A549 (cell line): ENCODE results near the gene PSMC5. TPM values are rescaled to one million over a fixed set of nuclear protein-coding genes. Genes with fewer than 3 reads are reported as not detected.
A peak's percentile ranks its signal among the peaks of the same experiment; 100 is the strongest.

Experiments
- ATAC-seq, 2 experiments: fragments of 200-7000 bp in 1 of 2; fragments of >200 bp in 1 of 2; cut with Nextera tagmentation in 1 of 2; cut with Tn5 transposase in 1 of 2; 3 replicates each; pipeline versions ENCODE4 v1.8.0 to v1.9.1; 2018 to 2020; ENCODE audit warnings: mild to moderate bottlenecking in 1 of 2, moderate library complexity in 1 of 2
- CTCF ChIA-PET: fragments of 300-600 bp; sonication (Branson Sonifier 250); formaldehyde crosslinking; extraction: SDS; loops from one replicate; lab custom pipeline; 2021; ENCODE audit warnings: antibody characterized with exemption, inconsistent platforms; lab: Yijun Ruan, JAX
- POLR2A ChIA-PET: fragments of 350-600 bp; formaldehyde crosslinking; extraction: SDS; loops from one replicate; lab custom pipeline; 2021; ENCODE audit warnings: antibody characterized with exemption, inconsistent platforms; lab: Yijun Ruan, JAX
- DNase-seq, 2 experiments: peaks; one replicate each; pipeline versions ENCODE4 v3.0.0 to v3.0.0-alpha.2; 2011 to 2016; ENCODE audit warnings: low read depth in 1 of 2, low spot score in 1 of 2
- FAIRE-seq: peaks from 2 replicates; lab custom pipeline; 2011; peaks lifted over from hg19 to GRCh38; lab: Jason Lieb, UNC
- H3K27ac ChIP-seq, 2 experiments: fragments of >200 bp; sonication (Bioruptor Twin); formaldehyde crosslinking; 3 replicates each; pipeline ENCODE4 v1.5.1; 2016 to 2017
- H3K4me1 ChIP-seq: fragments of >200 bp; sonication (Bioruptor Twin); formaldehyde crosslinking; 3 replicates; pipeline ENCODE4 v1.6.1; 2016
- H3K4me2 ChIP-seq: fragments of >200 bp; sonication (Bioruptor Twin); formaldehyde crosslinking; 3 replicates; pipeline ENCODE4 v1.6.1; 2016
- H3K4me3 ChIP-seq: fragments of >200 bp; sonication (Bioruptor Twin); formaldehyde crosslinking; 3 replicates; pipeline ENCODE4 v1.5.1; 2016
- H3K9me3 ChIP-seq: fragments of >200 bp; sonication (Bioruptor Twin); formaldehyde crosslinking; 3 replicates; pipeline ENCODE4 v1.6.1; 2016
- BHLHE40 ChIP-seq: IDR thresholded peaks from 2 replicates; pipeline ENCODE4 v1.6.1; 2012; ENCODE audit warnings: low read depth, low read length, inconsistent platforms
- CBX2 ChIP-seq: fragments of 200-600 bp; sonication (generic); IDR thresholded peaks from 2 replicates; pipeline ENCODE4 v1.6.1; 2016; ENCODE audit warnings: low read depth, mild to moderate bottlenecking, borderline replicate concordance
- CBX8 ChIP-seq: fragments of 200-600 bp; sonication (generic); IDR thresholded peaks from 2 replicates; pipeline ENCODE4 v1.6.1; 2016
- EHF ChIP-seq: fragments of 250-450 bp; sonication (Bioruptor Pico); IDR thresholded peaks from 2 replicates; pipeline ENCODE4 v1.5.0; 2020; ENCODE audit warnings: mild to moderate bottlenecking
- EP300 ChIP-seq, 2 experiments: fragments of >200 bp; sonication (Bioruptor Twin); formaldehyde crosslinking; IDR thresholded peaks; 2 replicates in 1 of 2; 3 replicates in 1 of 2; pipeline ENCODE4 v1.6.1; 2016 to 2017
- ESRRA ChIP-seq: fragments of 150-350 bp; IDR thresholded peaks from 2 replicates; pipeline ENCODE4 v1.6.1; 2014; ENCODE audit warnings: mild to moderate bottlenecking, low read length, borderline replicate concordance
- FOSL2 ChIP-seq, 2 experiments: fragments of 450-650 bp in 1 of 2; fragments of >200 bp in 1 of 2; sonication (Bioruptor Twin) in 1 of 2; formaldehyde crosslinking; IDR thresholded peaks; 2 replicates each; pipeline versions ENCODE4 v1.5.0 to v1.6.1; 2016 to 2020; ENCODE audit warnings: mild to moderate bottlenecking in 1 of 2, moderate library complexity in 1 of 2
- HDAC2 ChIP-seq: fragments of 200-600 bp; sonication (generic); IDR thresholded peaks from 2 replicates; pipeline ENCODE4 v1.6.1; 2016
- HOXA7 ChIP-seq: fragments of 250-450 bp; sonication (Bioruptor Pico); IDR thresholded peaks from 2 replicates; pipeline ENCODE4 v1.5.0; 2020; ENCODE audit warnings: mild to moderate bottlenecking, moderate library complexity
- HOXB13 ChIP-seq: fragments of 250-450 bp; sonication (Bioruptor Pico); IDR thresholded peaks from 2 replicates; pipeline ENCODE4 v1.5.0; 2020; ENCODE audit warnings: low read depth, mild to moderate bottlenecking, moderate library complexity
- HOXB5 ChIP-seq: fragments of 250-450 bp; sonication (Bioruptor Pico); IDR thresholded peaks from 2 replicates; pipeline ENCODE4 v1.5.0; 2020; ENCODE audit warnings: mild to moderate bottlenecking, moderate library complexity
- JUN ChIP-seq, 2 experiments: fragments of >200 bp; sonication (Bioruptor Twin); formaldehyde crosslinking; IDR thresholded peaks; 2 replicates in 1 of 2; 3 replicates in 1 of 2; pipeline ENCODE4 v1.6.1; 2016 to 2017
- JUNB ChIP-seq: fragments of >200 bp; sonication (Bioruptor Twin); formaldehyde crosslinking; IDR thresholded peaks from 2 replicates; pipeline ENCODE4 v1.6.1; 2016
- KDM1A ChIP-seq: fragments of 200-600 bp; sonication (generic); IDR thresholded peaks from 2 replicates; pipeline ENCODE4 v1.6.1; 2016; ENCODE audit warnings: low read depth, mild to moderate bottlenecking
- KDM5A ChIP-seq: fragments of 200-600 bp; sonication (generic); IDR thresholded peaks from 2 replicates; pipeline ENCODE4 v1.6.1; 2016; ENCODE audit warnings: antibody characterized with exemption, mild to moderate bottlenecking
- MAFK ChIP-seq: fragments of 450-650 bp; IDR thresholded peaks from 2 replicates; pipeline ENCODE4 v1.6.1; 2014; ENCODE audit not compliant: partially characterized antibody
- MYC ChIP-seq: IDR thresholded peaks from 2 replicates; pipeline ENCODE4 v1.6.1; 2012; ENCODE audit warnings: mild to moderate bottlenecking, inconsistent platforms, low read length, improper control_type of control experiment, borderline replicate concordance
- NPAS2 ChIP-seq: fragments of 250-450 bp; sonication (Bioruptor Pico); IDR thresholded peaks from 2 replicates; pipeline ENCODE4 v1.8.0; 2022; ENCODE audit warnings: mild to moderate bottlenecking, moderate library complexity, borderline replicate concordance
- NR3C1 ChIP-seq: fragments of >200 bp; sonication (Bioruptor Twin); formaldehyde crosslinking; IDR thresholded peaks from 3 replicates; pipeline ENCODE4 v1.6.1; 2017
- PHF8 ChIP-seq: fragments of 200-600 bp; sonication (generic); IDR thresholded peaks from 2 replicates; pipeline ENCODE4 v1.6.1; 2016; ENCODE audit warnings: low read depth, mild to moderate bottlenecking, antibody characterized with exemption, moderate library complexity, borderline replicate concordance
- POLR2A ChIP-seq: IDR thresholded peaks from 2 replicates; pipeline ENCODE4 v1.6.1; 2012; ENCODE audit warnings: mild to moderate bottlenecking, low read length
- RAD21 ChIP-seq, 2 experiments: fragments of >200 bp in 1 of 2; sonication (Bioruptor Twin) in 1 of 2; formaldehyde crosslinking in 1 of 2; IDR thresholded peaks in 1 of 2; conservative IDR thresholded peaks in 1 of 2; 2 replicates in 1 of 2; 3 replicates in 1 of 2; pipeline ENCODE4 v1.6.1; 2012 to 2018; ENCODE audit warnings: inconsistent platforms in 1 of 2
- RARB ChIP-seq: fragments of 250-450 bp; sonication (Bioruptor Pico); IDR thresholded peaks from 2 replicates; pipeline ENCODE4 v1.8.0; 2021; ENCODE audit warnings: mild to moderate bottlenecking, moderate library complexity
- SMC3 ChIP-seq: fragments of >200 bp; sonication (Bioruptor Twin); formaldehyde crosslinking; IDR thresholded peaks from 3 replicates; pipeline ENCODE4 v1.6.1; 2018; ENCODE audit warnings: inconsistent platforms
- TFCP2L1 ChIP-seq: fragments of 250-450 bp; sonication (Bioruptor Pico); IDR thresholded peaks from 2 replicates; pipeline ENCODE4 v1.5.0; 2021; ENCODE audit warnings: mild to moderate bottlenecking
- ZC3H11A ChIP-seq: fragments of 450-650 bp; IDR thresholded peaks from 2 replicates; pipeline ENCODE4 v1.6.1; 2014; ENCODE audit warnings: antibody characterized with exemption, mild to moderate bottlenecking
- ZFP36 ChIP-seq: fragments of 450-650 bp; IDR thresholded peaks from 2 replicates; pipeline ENCODE4 v1.6.1; 2014; ENCODE audit warnings: borderline replicate concordance; ENCODE audit not compliant: partially characterized antibody
- ZNF302 ChIP-seq: fragments of 250-450 bp; sonication (Bioruptor Pico); IDR thresholded peaks from 2 replicates; pipeline ENCODE4 v1.9.0; 2021; ENCODE audit warnings: inconsistent platforms, mild to moderate bottlenecking, moderate library complexity
- ZSCAN20 ChIP-seq: fragments of 250-450 bp; sonication (Bioruptor Pico); IDR thresholded peaks from 2 replicates; pipeline ENCODE4 v1.8.0; 2022; ENCODE audit warnings: mild to moderate bottlenecking, moderate library complexity
- WGBS: methylation state at CpG from one replicate; pipeline ENCODE4 v1.1.6; 2017; ENCODE audit errors: missing lambda C conversion rate; 5-methylcytosine and 5-hydroxymethylcytosine counted together
- polyA minus RNA-seq: library from RNA; depleted of rRNA, polyadenylated mRNA; stranded (reverse); fragments of >200 nt; gene quantifications from 2 replicates; pipeline ENCODE4 v1.2.3, GENCODE V29; 2011; rRNA and poly(A)+ RNA removed
- polyA plus RNA-seq, 4 experiments: library from polyadenylated mRNA; depleted of rRNA in 3 of 4; stranded (reverse); fragments of >200 nt; fragmentation: RNase III in 1 of 4; extraction: RNeasy Plus Mini Kit Qiagen cat#74134 plus additional on column Dnase treatment in 1 of 4; gene quantifications; 2 replicates in 3 of 4; 3 replicates in 1 of 4; pipeline ENCODE4 v1.2.3, GENCODE V29; 2011 to 2017
- TF ChIP-seq, protein P1 (sequence below): fragments of >200 bp; sonication (Bioruptor Twin); formaldehyde crosslinking; IDR thresholded peaks from 3 replicates; pipeline ENCODE4 v1.6.1; 2016
- TF ChIP-seq, protein P2 (sequence below): fragments of 150-350 bp; IDR thresholded peaks from 2 replicates; pipeline ENCODE4 v1.6.1; 2014; ENCODE audit warnings: low read depth, mild to moderate bottlenecking, low read length
- TF ChIP-seq, protein P3 (sequence below): fragments of >200 bp; sonication (Bioruptor Twin); formaldehyde crosslinking; IDR thresholded peaks from 3 replicates; pipeline ENCODE4 v1.5.1; 2016
- TF ChIP-seq, protein P4 (sequence below): fragments of 250-450 bp; sonication (Bioruptor Pico); IDR thresholded peaks from 2 replicates; pipeline ENCODE4 v1.5.0; 2021; ENCODE audit warnings: mild to moderate bottlenecking, moderate library complexity, borderline replicate concordance
- TF ChIP-seq, protein P5 (sequence below): fragments of >200 bp; sonication (Bioruptor Twin); formaldehyde crosslinking; IDR thresholded peaks from 2 replicates; pipeline ENCODE4 v1.6.1; 2016

Gene PSMC5
- polyA plus RNA-seq (2011; rRNA removed): 222 and 303 TPM in 2 replicates
- 297 and 348 TPM in 2 replicates for polyA plus RNA-seq (2012; cell fraction: cytosol; rRNA removed)
- polyA plus RNA-seq (2012; cell fraction: nucleus; rRNA removed): 173 and 210 TPM in 2 replicates
- polyA plus RNA-seq (2017; fragmentation: RNase III; extraction: RNeasy Plus Mini Kit Qiagen cat#74134 plus additional on column Dnase treatment): 399 to 406 TPM (median 399 TPM) in 3 replicates
- 234 and 240 TPM in 2 replicates for polyA minus RNA-seq

DNA sequence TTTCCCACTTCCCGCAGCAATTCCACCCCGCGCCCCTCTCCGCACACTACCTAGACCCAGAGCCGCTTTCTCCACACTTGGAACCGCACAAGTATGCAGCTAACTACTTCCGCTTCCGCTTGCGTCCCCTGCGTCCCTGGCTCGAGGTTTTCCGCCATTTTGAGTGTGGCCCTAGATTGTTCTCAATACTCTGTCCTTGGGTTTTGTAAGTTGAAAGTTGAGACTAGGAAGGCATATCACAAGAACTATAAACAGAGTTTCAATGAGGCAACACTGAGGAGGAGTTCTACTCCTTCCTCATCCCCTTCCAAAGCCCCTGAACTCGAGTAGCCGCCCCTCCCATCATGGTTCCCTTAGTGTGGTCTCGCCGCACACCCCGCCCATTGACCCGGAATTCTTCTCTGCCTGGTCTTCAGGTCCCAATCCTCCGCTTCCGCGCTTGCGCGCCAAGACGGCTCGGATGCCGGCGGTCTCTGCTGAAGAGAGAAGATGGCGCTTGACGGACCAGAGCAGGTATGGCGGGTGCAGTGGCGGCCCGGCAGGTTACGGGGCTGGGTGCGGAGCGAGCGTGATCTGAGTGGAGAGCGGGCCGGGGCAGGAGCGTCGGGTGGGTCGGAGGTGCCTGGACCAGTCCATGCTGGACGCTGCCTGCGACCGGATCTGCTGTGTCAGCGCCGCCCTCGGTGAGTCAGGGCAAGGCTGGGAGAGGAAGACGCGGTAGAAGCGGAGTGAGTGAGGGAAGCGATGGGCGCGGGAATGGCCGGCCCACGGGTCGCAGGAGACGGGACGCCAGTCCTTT is at the start of gene PSMC5, which contains the start of gene FTSJ3:
TSS of gene PSMC5 (plus strand) at position 430 of the 799 bp plus-strand sequence. CDS start at position 490, 60 bp downstream.
TSS of gene FTSJ3 (minus strand) at position 662 of the 799 bp plus-strand sequence. CDS start 761 bp downstream, outside the sequence.
- POLR2A ChIA-PET: interaction anchor here (0.6 to 1.6 kb wide), 8 partner anchors 8 to 53 kb away, joined by 3 to 8 read pairs (median 4); partner anchors contain the start of genes CCDC47 and DDX42
- peak within 1 kb of the TSS; percentile 74 for H3K4me3 ChIP-seq
- H3K4me1 ChIP-seq: peaks cover 22% of the 10 kb centered on the region
- peak; percentile 97 for DNase-seq
- ATAC-seq: peak; percentile 89 to 93
- H3K9me3 ChIP-seq: no peaks in the 10 kb centered on the region
- peak within 1 kb of the TSS; percentile 98 for H3K4me2 ChIP-seq
- H3K27ac ChIP-seq: peak within 1 kb of the TSS; percentile 94 to 96
- CTCF ChIA-PET: interaction anchor here (1.0 to 6.0 kb wide), 6 partner anchors 7 to 37 kb away, joined by 4 to 37 read pairs (median 14); partner anchors contain the start of gene SMARCD2
- FAIRE-seq: no peak
- WGBS: 1% methylated on average over 56 of the region's 58 CpGs
- TF ChIP-seq ESRRA (no peak), BHLHE40 (no peak), KDM1A (no peak), SMC3 (no peak), ZSCAN20 (CRISPR knock-in tag) (no peak), TFCP2L1 (CRISPR knock-in tag) (no peak), CBX8 (no peak), HDAC2 (no peak), JUNB (no peak), JUN (IDR thresholded peaks at IDR 0.05) (peak; percentile 93 to 96), EP300 (IDR thresholded peaks at IDR 0.05) (no peak), KDM5A (peak; percentile 56), NR3C1 (no peak), FOSL2 (IDR thresholded peaks at IDR 0.05) (no peak), FOSL2 (CRISPR knock-in tag; IDR thresholded peaks at IDR 0.05) (peak; percentile 80), RAD21 (conservative IDR thresholded peaks at IDR 0.05 in 1 of 2, IDR thresholded peaks at IDR 0.05 in 1 of 2) (no peak), RARB (CRISPR knock-in tag) (no peak; the same call in 1 of the 2 replicates), PHF8 (peak; percentile 82), POLR2A (peak; percentile 94), ZFP36 (no peak), MAFK (peak; percentile 99), ZC3H11A (no peak), EHF (CRISPR knock-in tag) (no peak), NPAS2 (CRISPR knock-in tag) (no peak), HOXB5 (CRISPR knock-in tag) (0 out of 2 replicates have a peak, but pooled peaks have one; percentile 16), MYC (peak; percentile 38; the same call in 1 of the 2 replicates), ZNF302 (CRISPR knock-in tag) (no peak), HOXB13 (CRISPR knock-in tag) (no peak), CBX2 (no peak), HOXA7 (0 out of 2 replicates have a peak, but pooled peaks have one; percentile 54)
- TF ChIP-seq, protein P1, sequence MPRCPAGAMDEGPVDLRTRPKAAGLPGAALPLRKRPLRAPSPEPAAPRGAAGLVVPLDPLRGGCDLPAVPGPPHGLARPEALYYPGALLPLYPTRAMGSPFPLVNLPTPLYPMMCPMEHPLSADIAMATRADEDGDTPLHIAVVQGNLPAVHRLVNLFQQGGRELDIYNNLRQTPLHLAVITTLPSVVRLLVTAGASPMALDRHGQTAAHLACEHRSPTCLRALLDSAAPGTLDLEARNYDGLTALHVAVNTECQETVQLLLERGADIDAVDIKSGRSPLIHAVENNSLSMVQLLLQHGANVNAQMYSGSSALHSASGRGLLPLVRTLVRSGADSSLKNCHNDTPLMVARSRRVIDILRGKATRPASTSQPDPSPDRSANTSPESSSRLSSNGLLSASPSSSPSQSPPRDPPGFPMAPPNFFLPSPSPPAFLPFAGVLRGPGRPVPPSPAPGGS: peak; percentile 50; the same call in 1 of the 3 replicates
- TF ChIP-seq, protein P2, sequence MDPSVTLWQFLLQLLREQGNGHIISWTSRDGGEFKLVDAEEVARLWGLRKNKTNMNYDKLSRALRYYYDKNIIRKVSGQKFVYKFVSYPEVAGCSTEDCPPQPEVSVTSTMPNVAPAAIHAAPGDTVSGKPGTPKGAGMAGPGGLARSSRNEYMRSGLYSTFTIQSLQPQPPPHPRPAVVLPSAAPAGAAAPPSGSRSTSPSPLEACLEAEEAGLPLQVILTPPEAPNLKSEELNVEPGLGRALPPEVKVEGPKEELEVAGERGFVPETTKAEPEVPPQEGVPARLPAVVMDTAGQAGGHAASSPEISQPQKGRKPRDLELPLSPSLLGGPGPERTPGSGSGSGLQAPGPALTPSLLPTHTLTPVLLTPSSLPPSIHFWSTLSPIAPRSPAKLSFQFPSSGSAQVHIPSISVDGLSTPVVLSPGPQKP: no peak
- TF ChIP-seq, protein P3, sequence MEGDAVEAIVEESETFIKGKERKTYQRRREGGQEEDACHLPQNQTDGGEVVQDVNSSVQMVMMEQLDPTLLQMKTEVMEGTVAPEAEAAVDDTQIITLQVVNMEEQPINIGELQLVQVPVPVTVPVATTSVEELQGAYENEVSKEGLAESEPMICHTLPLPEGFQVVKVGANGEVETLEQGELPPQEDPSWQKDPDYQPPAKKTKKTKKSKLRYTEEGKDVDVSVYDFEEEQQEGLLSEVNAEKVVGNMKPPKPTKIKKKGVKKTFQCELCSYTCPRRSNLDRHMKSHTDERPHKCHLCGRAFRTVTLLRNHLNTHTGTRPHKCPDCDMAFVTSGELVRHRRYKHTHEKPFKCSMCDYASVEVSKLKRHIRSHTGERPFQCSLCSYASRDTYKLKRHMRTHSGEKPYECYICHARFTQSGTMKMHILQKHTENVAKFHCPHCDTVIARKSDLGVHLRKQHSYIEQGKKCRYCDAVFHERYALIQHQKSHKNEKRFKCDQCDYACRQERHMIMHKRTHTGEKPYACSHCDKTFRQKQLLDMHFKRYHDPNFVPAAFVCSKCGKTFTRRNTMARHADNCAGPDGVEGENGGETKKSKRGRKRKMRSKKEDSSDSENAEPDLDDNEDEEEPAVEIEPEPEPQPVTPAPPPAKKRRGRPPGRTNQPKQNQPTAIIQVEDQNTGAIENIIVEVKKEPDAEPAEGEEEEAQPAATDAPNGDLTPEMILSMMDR: peak; percentile 49
- TF ChIP-seq, protein P4, sequence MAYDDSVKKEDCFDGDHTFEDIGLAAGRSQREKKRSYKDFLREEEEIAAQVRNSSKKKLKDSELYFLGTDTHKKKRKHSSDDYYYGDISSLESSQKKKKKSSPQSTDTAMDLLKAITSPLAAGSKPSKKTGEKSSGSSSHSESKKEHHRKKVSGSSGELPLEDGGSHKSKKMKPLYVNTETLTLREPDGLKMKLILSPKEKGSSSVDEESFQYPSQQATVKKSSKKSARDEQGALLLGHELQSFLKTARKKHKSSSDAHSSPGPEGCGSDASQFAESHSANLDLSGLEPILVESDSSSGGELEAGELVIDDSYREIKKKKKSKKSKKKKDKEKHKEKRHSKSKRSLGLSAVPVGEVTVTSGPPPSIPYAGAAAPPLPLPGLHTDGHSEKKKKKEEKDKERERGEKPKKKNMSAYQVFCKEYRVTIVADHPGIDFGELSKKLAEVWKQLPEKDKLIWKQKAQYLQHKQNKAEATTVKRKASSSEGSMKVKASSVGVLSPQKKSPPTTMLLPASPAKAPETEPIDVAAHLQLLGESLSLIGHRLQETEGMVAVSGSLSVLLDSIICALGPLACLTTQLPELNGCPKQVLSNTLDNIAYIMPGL: 0 out of 2 replicates have a peak, but pooled peaks have one; percentile 35
- TF ChIP-seq, protein P5, sequence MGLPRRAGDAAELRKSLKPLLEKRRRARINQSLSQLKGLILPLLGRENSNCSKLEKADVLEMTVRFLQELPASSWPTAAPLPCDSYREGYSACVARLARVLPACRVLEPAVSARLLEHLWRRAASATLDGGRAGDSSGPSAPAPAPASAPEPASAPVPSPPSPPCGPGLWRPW: no peak
